Neural progenitor cell (in vitro differentiated cells): ENCODE measurements around the gene USH1G.

Source experiments
- EZH2phosphoT487 ChIP-seq: fragments of 200-600 bp; sonication (generic); IDR thresholded peaks from 2 replicates; pipeline ENCODE4 v1.6.1; 2017; ENCODE audit warnings: antibody characterized with exemption
- TF ChIP-seq, protein P1 (sequence below): fragments of 200-600 bp; sonication (generic); IDR thresholded peaks from 2 replicates; pipeline ENCODE4 v1.5.1; 2017; ENCODE audit warnings: antibody characterized with exemption, mild to moderate bottlenecking

DNA sequence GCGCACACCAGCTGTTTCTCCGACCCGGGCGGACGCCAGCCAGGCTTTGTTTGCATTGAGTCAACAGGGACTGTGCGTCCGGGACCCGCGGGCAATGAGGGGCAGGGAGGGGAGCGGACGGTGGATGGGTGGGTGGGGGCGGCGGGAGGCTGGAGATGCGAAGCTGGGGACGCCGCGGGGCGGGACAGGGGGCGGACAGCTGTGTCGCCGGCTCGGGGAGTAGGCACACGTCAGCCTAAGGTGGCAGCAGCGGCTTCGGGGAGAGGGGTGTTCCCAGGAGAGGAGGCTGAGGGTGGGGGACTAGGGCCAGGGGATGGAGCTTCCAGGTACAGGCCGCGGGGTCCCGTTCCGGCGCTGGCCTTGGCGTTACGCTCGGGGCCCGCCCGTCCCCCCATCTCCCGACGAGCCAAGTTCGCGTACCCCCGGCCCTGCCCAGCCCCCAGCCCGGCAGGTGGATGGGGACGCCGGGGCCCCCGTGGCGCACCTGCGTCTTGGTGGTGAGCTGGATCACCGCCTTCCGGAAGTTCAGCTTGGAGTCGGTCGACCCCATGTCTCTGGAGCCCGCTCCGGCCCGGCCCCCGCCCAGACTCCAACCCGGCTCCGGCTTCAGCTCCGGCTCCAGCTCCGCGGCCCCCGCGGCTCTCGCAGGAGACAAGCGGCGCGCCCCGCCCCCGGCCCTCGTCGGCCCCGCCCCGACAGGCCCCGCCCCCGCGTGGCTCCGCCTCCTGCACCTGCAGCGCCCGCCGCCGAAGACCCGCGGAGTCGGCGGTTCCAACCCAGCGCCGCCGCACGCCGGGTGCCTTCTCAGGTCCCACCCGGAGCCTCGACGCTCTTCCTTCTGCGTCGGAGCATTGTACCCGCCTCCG, 49.3 kb upstream of the USH1G start, which contains the start of gene HID1:
- TF ChIP-seq, protein P1, sequence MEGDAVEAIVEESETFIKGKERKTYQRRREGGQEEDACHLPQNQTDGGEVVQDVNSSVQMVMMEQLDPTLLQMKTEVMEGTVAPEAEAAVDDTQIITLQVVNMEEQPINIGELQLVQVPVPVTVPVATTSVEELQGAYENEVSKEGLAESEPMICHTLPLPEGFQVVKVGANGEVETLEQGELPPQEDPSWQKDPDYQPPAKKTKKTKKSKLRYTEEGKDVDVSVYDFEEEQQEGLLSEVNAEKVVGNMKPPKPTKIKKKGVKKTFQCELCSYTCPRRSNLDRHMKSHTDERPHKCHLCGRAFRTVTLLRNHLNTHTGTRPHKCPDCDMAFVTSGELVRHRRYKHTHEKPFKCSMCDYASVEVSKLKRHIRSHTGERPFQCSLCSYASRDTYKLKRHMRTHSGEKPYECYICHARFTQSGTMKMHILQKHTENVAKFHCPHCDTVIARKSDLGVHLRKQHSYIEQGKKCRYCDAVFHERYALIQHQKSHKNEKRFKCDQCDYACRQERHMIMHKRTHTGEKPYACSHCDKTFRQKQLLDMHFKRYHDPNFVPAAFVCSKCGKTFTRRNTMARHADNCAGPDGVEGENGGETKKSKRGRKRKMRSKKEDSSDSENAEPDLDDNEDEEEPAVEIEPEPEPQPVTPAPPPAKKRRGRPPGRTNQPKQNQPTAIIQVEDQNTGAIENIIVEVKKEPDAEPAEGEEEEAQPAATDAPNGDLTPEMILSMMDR = no peak
- TF ChIP-seq EZH2phosphoT487 = peak; percentile 29
